ENCODE data around the gene MTCH2.

DNA sequence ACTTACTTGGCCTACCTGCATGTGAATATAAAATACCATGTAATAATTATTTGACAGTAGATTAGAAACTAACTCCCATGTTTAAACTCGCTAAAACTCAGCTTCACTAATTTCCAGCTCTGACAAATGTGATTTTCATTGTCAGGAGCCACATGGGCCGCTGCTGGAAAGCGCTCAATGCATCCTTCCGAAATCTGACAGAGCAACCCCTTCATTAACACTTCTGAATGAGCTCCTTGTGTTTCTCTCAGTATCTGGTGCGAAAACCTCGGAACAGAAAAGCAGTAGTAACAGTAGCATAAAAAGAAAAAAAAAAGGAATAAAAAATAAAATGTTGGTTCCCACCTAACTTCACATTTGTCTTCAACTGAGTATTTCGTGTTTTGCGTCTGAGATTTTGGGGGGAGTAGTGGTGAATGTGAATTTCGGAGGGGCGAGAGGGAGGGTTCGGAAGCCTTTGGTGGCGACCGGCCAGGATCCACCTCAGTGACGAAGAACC lies 710 bp downstream of the MTCH2 start:
- TF ChIP-seq, protein P1, sequence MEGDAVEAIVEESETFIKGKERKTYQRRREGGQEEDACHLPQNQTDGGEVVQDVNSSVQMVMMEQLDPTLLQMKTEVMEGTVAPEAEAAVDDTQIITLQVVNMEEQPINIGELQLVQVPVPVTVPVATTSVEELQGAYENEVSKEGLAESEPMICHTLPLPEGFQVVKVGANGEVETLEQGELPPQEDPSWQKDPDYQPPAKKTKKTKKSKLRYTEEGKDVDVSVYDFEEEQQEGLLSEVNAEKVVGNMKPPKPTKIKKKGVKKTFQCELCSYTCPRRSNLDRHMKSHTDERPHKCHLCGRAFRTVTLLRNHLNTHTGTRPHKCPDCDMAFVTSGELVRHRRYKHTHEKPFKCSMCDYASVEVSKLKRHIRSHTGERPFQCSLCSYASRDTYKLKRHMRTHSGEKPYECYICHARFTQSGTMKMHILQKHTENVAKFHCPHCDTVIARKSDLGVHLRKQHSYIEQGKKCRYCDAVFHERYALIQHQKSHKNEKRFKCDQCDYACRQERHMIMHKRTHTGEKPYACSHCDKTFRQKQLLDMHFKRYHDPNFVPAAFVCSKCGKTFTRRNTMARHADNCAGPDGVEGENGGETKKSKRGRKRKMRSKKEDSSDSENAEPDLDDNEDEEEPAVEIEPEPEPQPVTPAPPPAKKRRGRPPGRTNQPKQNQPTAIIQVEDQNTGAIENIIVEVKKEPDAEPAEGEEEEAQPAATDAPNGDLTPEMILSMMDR (IDR thresholded peaks at IDR 0.05) = no peak
- TF ChIP-seq POLR2A (IDR thresholded peaks at IDR 0.05) = no peak

Measured in uterus (tissue), 2 donors.